Measurements from ENCODE around the gene TNNI2. TPM values are rescaled to one million over a fixed set of nuclear protein-coding genes. Genes with fewer than 3 reads are reported as not detected.

TNNI2 gene
- polyA plus RNA-seq, 3 donors, result 1.5 to 2.5 TPM; not detected in 1

DNA sequence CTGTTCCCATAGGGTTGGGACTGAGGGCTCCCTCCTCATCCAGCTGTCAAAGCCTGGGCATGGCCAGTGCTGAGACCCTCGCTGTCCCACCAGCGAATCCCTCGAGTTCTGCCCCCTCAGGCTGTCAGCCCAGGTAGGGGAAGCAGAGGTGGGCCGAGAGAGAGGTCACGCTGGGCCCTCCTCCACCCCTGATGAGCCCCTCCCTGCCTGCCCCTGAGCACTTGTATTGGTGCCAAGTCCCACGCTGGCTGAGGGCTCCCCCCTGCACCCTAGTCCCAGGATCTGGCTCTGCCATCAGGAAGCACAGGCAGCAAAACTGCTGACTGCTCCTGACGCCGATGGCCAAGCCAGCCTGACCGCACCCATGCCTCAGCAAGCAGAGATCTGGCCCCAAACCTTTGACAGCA is 49.6 kb downstream of the TNNI2 start:
- WGBS, 3 donors, result 49 to 73% (median 56%) methylated on average over 9 of the region's 9 CpGs
- H3K27ac ChIP-seq (ENCODE audit: low read depth, low read length), result no peak overlapping the region

DNA sequence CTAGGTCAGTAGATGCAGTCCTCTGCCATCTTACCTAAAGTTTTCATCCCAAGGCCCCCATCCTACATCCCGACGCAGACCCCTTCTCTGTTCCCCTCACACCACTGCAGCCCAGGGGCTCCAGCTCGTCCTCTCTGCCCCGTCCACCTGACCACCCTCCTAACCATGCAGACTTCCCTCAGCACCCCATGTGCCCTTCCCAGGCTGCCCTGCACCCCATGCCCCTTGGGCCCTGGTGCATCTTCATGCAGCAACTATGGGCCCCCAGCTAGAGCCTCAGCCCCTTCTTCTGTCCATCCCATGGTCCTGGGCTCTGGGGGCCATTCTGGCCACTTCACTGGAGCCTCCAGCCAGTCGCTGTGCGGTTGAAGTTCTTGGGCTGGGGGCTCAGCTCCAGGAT is 50.0 kb downstream of the TNNI2 start:
- WGBS, 3 donors, result 58 to 91% (median 61%) methylated on average over 6 of the region's 6 CpGs
- no peak overlapping the region for H3K27ac ChIP-seq (ENCODE audit: low read depth, low read length)

DNA sequence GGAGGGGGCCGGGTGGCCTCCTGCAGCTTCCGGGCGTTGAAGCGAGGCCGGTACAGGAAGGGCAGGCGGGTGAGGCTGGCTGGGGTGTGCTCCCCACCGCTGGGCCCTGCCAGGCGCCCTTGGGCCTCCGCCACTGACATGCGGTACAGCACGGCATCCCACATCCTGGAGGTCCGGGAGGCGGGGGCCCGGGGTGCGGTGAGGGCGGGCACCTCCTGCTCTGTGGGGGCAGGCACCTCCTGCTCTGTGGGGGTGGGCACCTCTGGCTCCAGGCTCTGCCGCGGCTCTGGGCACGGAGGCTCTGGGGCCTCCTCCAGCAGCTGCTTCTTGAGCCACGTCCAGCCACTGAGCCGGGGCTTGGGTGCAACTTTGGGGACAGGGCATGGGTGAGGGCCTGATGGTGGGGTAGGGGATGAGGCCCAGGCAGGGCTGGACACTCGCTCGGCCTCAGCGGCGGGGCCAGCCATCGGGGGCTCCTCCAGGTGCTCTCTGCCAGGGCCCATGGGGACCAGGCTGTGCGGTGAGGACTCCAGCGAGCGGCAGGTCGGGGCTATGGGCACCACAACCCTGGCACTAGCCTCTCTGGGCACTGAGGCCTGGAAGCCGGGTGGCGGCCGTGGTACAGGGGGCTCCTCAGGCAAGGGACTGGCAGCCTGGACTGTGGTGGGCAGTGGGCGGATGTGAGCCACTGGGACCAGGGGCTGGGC is 50.6 kb downstream of the TNNI2 start:
- WGBS, 3 donors, result 57 to 83% (median 66%) methylated on average over 32 to 34 of the region's 34 CpGs
- no peak overlapping the region for H3K27ac ChIP-seq (ENCODE audit: low read depth, low read length)

DNA sequence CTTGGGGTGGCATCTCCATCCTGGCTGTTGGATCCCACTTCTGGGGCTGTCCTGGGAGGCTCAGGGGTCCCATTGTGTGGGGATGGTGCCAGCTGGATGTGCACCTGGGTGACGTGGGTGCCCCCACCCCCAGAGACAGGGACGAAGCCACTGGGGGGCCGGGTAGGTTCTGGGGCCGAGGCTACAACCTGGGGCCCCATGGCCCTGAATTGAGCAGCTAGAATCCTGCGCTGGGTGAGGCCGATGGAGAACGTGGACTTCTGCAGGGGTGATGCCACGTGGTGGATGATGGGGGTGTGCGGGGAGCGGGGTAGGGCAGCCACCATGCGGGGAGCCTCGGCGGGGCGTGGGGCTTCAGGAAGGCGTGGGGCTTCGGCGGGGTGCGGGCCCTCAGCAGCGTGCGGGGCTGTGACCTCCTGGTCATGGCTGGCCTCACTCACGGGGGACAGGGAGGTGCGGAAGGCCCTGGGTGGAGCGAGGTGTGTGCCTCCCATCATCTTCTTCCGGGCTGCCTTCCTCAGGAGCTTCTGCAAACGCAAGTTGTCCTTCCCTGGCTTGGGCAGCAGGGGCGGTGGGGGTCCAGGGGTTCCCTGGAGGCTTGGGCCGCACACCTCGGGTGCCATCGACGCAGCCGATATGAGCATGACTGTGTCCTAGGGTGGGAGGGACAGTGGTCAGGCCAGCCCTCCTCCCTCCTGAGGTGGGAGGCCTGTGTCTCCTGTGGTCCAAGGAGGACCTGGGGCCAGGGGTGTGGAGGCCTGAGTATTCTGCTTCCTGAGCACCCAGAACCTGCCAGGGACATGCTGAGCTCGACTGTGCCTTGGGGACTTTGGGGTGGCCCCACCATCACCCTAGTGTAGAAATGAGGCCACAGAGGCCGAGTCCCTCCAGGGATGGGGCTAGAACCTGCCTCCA is 51.4 kb downstream of the TNNI2 start:
- 60 to 90% (median 75%) methylated on average over 33 of the region's 33 CpGs for WGBS, 3 donors
- no peak overlapping the region for H3K27ac ChIP-seq (ENCODE audit: low read depth, low read length)

Other genes starting within 250 kb of the TNNI2 start
- gene KRTAP5-2, start 240.7 kb upstream of the TNNI2 start, polyA plus RNA-seq, result under 1 TPM in 1 of 3 donors, not detected in 2; 0.18 TPM
- not detected for gene KRTAP5-3, start 230.5 kb upstream of the TNNI2 start, polyA plus RNA-seq
- gene KRTAP5-4, start 216.8 kb upstream of the TNNI2 start, polyA plus RNA-seq, result not detected
- gene KRTAP5-5, start 209.2 kb upstream of the TNNI2 start, polyA plus RNA-seq, result not detected
- not detected for gene KRTAP5-6, start 141.8 kb upstream of the TNNI2 start, polyA plus RNA-seq
- gene IFITM10, start 88.4 kb upstream of the TNNI2 start, polyA plus RNA-seq, result 1 to 10 TPM in 1 of 3 donors, under 1 TPM in 1, not detected in 1; 0.16 to 1.3 TPM
- 100 to 1,000 TPM; 296 to 496 (median 355) TPM for gene CTSD, start 75.1 kb upstream of the TNNI2 start, polyA plus RNA-seq
- gene SYT8, start 4.0 kb upstream of the TNNI2 start, polyA plus RNA-seq, result 1 to 10 TPM in 1 of 3 donors, under 1 TPM in 1, not detected in 1; 0.31 to 7.6 TPM
- gene LSP1, start 14.1 kb downstream of the TNNI2 start, polyA plus RNA-seq, result 100 to 1,000 TPM in 1 of 3 donors, 10 to 100 TPM in 1, 1 to 10 TPM in 1; 5.2 to 187 (median 40.4) TPM
- under 1 TPM; 0.03 to 0.12 (median 0.11) TPM for gene PRR33, start 52.9 kb downstream of the TNNI2 start, polyA plus RNA-seq
- 10 to 100 TPM in 2 of 3 donors, 1 to 10 TPM in 1; 2.2 to 50.0 (median 12.7) TPM for gene TNNT3, start 80.7 kb downstream of the TNNI2 start, polyA plus RNA-seq
- 100 to 1,000 TPM in 1 of 3 donors, 10 to 100 TPM in 2; 55.4 to 119 (median 92.8) TPM for gene MRPL23, start 108.4 kb downstream of the TNNI2 start, polyA plus RNA-seq
- 1,000 to 10,000 TPM in 1 of 3 donors, 100 to 1,000 TPM in 2; 191 to 1,541 (median 405) TPM for gene H19, start 158.9 kb downstream of the TNNI2 start, polyA plus RNA-seq